ENCODE data around the gene ANKRD10.

Gene ANKRD10

GRCh38 chr13:110960204-110960603 is 45.3 kb upstream of the ANKRD10 start:
- ChIA-PET POLR2A (no interaction called here), CTCF (interaction anchor here (0.7 kb wide), 2 partner anchors 498 to 703 kb away, joined by 3 to 6 read pairs; no protein-coding TSS in a partner anchor)
- no peaks in the 10 kb centered on the region for H3K36me3 ChIP-seq (ENCODE audit: control insufficient read depth in 2 of 2, insufficient read depth in 1 of 2, low read length in 2 of 2)
- H3K27ac ChIP-seq (ENCODE audit: extremely low read depth, low read depth, low read length), result no peak overlapping the region
- H3K4me3 ChIP-seq (ENCODE audit: low read depth, low read length), result no peak overlapping the region
- no peaks in the 10 kb centered on the region for H3K4me1 ChIP-seq (ENCODE audit: control insufficient read depth, insufficient read depth, low read length)
- no peak for TF ChIP-seq ZNF398 (tag by site-specific recombination; IDR thresholded peaks at IDR 0.05)
- TF ChIP-seq ZNF621 (tag by site-specific recombination; IDR thresholded peaks at IDR 0.05), result no peak
- no peak for TF ChIP-seq ZNF292 (tag by site-specific recombination; IDR thresholded peaks at IDR 0.05; ENCODE audit: borderline replicate concordance, low read depth)
- TF ChIP-seq ZFP37 (tag by site-specific recombination; IDR thresholded peaks at IDR 0.05), result no peak
- no peak for TF ChIP-seq ZNF366 (tag by site-specific recombination; conservative IDR thresholded peaks at IDR 0.05)
- TF ChIP-seq KLF17 (tag by site-specific recombination; IDR thresholded peaks at IDR 0.05), result no peak
- no peaks in the 10 kb centered on the region for H3K9me3 ChIP-seq (ENCODE audit: control insufficient read depth, insufficient read depth, low read depth, low read length)

DNA sequence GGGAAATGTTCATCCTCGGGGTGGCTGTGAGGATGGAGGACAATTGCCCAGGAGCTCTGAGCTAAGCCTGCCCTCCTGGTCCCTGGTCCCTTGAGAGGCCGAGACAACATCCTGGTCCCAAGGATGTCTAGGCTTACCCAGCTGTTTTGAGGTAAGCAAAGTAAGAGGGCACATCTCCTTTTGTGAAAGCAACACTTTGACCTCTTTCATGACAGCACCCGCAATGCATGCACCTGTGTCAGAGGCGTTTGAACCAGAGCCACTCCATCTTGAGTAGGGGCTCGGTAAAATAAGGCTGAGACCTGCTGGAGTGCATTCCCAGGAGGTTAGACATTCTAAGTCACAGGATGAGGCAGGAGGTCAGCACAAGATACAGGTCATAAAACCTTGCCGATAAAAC is 43.1 kb upstream of the ANKRD10 start:
- Histone ChIP-seq H3K36me3 (ENCODE audit: control insufficient read depth in 2 of 2, insufficient read depth in 1 of 2, low read length in 2 of 2) (no peaks in the 10 kb centered on the region), H3K27ac (ENCODE audit: extremely low read depth, low read depth, low read length) (no peak overlapping the region), H3K4me1 (ENCODE audit: control insufficient read depth, insufficient read depth, low read length) (no peaks in the 10 kb centered on the region), H3K4me3 (ENCODE audit: low read depth, low read length) (no peak overlapping the region), H3K9me3 (ENCODE audit: control insufficient read depth, insufficient read depth, low read depth, low read length) (no peaks in the 10 kb centered on the region)
- no peak for TF ChIP-seq ZNF19 (tag by site-specific recombination; IDR thresholded peaks at IDR 0.05; ENCODE audit: low read depth)
- TF ChIP-seq ZNF37A (tag by site-specific recombination; IDR thresholded peaks at IDR 0.05), result no peak
- TF ChIP-seq HOXA7 (CRISPR knock-in tag; IDR thresholded peaks at IDR 0.05; ENCODE audit: borderline replicate concordance), result no peak
- TF ChIP-seq SP3 (tag by site-specific recombination; IDR thresholded peaks at IDR 0.05), result no peak
- TF ChIP-seq ZNF510 (tag by site-specific recombination; IDR thresholded peaks at IDR 0.05; ENCODE audit: insufficient replicate concordance), result no peak
- TF ChIP-seq ELK4 (IDR thresholded peaks at IDR 0.05; ENCODE audit: borderline replicate concordance, low read depth, low read length), result no peak
- no peak for TF ChIP-seq ZNF626 (tag by site-specific recombination; IDR thresholded peaks at IDR 0.05)
- TF ChIP-seq HOXD13 (CRISPR knock-in tag; IDR thresholded peaks at IDR 0.05; ENCODE audit: borderline replicate concordance), result no peak
- no peak for TF ChIP-seq ZBTB7A (tag by site-specific recombination; IDR thresholded peaks at IDR 0.05; ENCODE audit: low read depth)
- no peak for TF ChIP-seq ZNF133 (tag by site-specific recombination; IDR thresholded peaks at IDR 0.05)
- no peak for TF ChIP-seq ZNF501 (tag by site-specific recombination; IDR thresholded peaks at IDR 0.05)
- TF ChIP-seq GLI4 (tag by site-specific recombination; IDR thresholded peaks at IDR 0.05), result no peak
- TF ChIP-seq ZNF292 (tag by site-specific recombination; IDR thresholded peaks at IDR 0.05; ENCODE audit: borderline replicate concordance, low read depth), result no peak
- TF ChIP-seq MEIS1 (CRISPR knock-in tag; IDR thresholded peaks at IDR 0.05; ENCODE audit: borderline replicate concordance), result no peak
- no peak for TF ChIP-seq ZNF433 (tag by site-specific recombination; IDR thresholded peaks at IDR 0.05; ENCODE audit: low read depth)
- no peak for TF ChIP-seq FEZF1 (tag by site-specific recombination; IDR thresholded peaks at IDR 0.05)
- TF ChIP-seq SCRT2 (tag by site-specific recombination; IDR thresholded peaks at IDR 0.05), result no peak
- no peak for TF ChIP-seq ZNF768 (tag by site-specific recombination; IDR thresholded peaks at IDR 0.05)
- no peak for TF ChIP-seq ZNF677 (tag by site-specific recombination; IDR thresholded peaks at IDR 0.05)
- ChIA-PET POLR2A (no interaction called here), CTCF (no interaction called here)

Measured in HEK293 (cell line).